HUES6 (cell line): ENCODE measurements around the gene STPG1.

ENCODE experiments used
- H3K27ac ChIP-seq: 2 replicates; pipeline ENCODE4 v1.7.0; 2013; ENCODE audit warnings: low read depth, mild to moderate bottlenecking, low read length, inconsistent platforms
- H3K27me3 ChIP-seq: 2 replicates; pipeline ENCODE4 v1.6.1; 2013; ENCODE audit warnings: low read length; ENCODE audit not compliant: control insufficient read depth, insufficient read depth
- H3K36me3 ChIP-seq: 2 replicates; pipeline ENCODE4 v1.6.1; 2013; ENCODE audit warnings: low read length; ENCODE audit not compliant: control insufficient read depth, insufficient read depth
- H3K4me1 ChIP-seq: 2 replicates; pipeline ENCODE4 v1.6.1; 2013; ENCODE audit warnings: low read length; ENCODE audit not compliant: control insufficient read depth, insufficient read depth
- H3K4me3 ChIP-seq: 2 replicates; pipeline ENCODE4 v1.5.1; 2013; ENCODE audit warnings: low read depth, low read length
- H3K9ac ChIP-seq: one replicate; pipeline ENCODE4 v1.6.1; 2013; ENCODE audit warnings: mild to moderate bottlenecking, low read length
- H3K9me3 ChIP-seq: 2 replicates; pipeline ENCODE4 v1.6.1; 2013; ENCODE audit warnings: low read depth, low read length; ENCODE audit not compliant: control insufficient read depth, insufficient read depth

Gene STPG1

DNA sequence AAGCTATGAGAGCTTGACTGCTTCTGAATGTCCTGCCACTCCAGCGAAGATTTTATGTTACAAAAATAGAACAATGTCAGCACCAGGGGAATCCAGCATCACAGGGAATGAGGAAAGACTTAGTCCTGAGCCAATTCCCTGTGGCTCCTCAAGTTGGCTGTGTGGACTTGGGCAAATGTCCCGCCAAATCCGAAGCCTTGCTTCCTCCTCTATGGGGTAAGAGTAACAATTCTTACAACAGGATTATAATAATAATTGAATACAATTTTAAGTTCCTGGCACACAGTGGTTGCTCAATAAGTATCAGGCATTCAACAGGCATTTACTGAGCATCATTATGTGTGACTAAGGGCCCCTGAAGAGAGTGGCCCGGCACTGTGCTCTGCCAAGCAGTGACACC is 44.4 kb downstream of the STPG1 start:
- Histone ChIP-seq H3K27me3 (no peaks in the 10 kb centered on the region), H3K27ac (no peak overlapping the region), H3K4me3 (no peak overlapping the region), H3K9ac (no peak overlapping the region), H3K4me1 (peaks cover 12% of the 10 kb centered on the region; the same call in 1 of the 2 replicates), H3K9me3 (no peaks in the 10 kb centered on the region), H3K36me3 (no peaks in the 10 kb centered on the region)

DNA sequence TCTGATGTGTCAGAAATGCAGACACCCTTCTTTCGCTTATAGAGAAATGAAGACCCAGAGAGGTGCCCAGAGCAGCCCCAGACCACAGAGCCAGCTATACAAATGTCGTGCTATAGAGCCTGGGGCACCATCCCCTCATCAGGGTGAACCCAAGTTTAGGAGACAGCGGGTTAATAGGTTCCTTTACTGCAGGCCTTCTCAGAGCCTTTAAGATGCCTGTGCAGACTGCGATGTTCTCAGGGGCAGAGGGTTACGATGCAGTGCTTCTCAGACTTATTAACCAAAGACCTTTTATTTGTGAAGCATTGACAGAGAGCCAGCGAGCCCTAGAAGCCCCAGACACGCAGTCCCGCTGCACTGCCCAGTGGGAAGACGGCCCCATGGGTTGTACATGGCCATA is 46.9 kb downstream of the STPG1 start:
- peaks cover 10% of the 10 kb centered on the region; the same call in 1 of the 2 replicates for H3K4me1 ChIP-seq
- no peaks in the 10 kb centered on the region for H3K36me3 ChIP-seq
- no peak overlapping the region for H3K4me3 ChIP-seq
- no peak overlapping the region for H3K9ac ChIP-seq
- H3K27me3 ChIP-seq: no peaks in the 10 kb centered on the region
- H3K27ac ChIP-seq: no peak overlapping the region
- H3K9me3 ChIP-seq: no peaks in the 10 kb centered on the region

DNA sequence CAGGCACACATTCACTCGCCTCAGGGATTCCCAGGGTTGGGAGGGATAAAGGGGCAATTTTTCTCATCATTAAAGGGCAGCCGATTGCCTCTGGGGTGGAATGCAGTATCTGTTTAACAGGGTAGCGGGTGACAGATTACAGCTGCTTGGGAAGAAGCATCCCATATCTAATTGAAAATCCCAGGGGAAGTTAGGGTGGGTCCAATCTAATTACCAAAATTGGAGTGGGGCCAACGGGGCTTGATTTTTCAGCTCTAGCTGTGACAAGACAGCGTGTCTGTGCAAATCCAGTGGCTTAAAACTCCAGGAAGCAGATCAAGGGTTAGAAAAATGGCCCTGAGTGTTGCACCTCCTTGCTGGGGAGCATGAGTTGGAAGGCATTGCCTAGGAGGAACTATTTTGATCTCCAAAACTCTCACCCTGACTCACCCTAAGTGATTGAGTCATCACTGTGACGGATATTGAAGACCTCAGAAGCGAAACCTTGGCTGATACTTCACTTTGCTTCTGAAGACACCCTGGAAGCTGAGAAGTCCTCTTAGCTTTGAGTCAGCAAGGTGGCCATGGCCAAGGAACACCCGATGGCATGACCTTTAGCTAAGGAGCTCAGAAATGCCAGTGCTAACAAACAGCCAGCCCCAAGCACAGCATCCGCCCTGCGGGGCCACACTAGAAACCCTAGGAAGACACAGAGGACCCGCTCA is 48.5 kb downstream of the STPG1 start:
- H3K27ac ChIP-seq: no peak overlapping the region
- no peak overlapping the region for H3K4me3 ChIP-seq
- no peaks in the 10 kb centered on the region for H3K27me3 ChIP-seq
- no peak overlapping the region for H3K9ac ChIP-seq
- no peaks in the 10 kb centered on the region for H3K9me3 ChIP-seq
- H3K4me1 ChIP-seq: peaks cover 10% of the 10 kb centered on the region; the same call in 1 of the 2 replicates
- H3K36me3 ChIP-seq: no peaks in the 10 kb centered on the region

DNA sequence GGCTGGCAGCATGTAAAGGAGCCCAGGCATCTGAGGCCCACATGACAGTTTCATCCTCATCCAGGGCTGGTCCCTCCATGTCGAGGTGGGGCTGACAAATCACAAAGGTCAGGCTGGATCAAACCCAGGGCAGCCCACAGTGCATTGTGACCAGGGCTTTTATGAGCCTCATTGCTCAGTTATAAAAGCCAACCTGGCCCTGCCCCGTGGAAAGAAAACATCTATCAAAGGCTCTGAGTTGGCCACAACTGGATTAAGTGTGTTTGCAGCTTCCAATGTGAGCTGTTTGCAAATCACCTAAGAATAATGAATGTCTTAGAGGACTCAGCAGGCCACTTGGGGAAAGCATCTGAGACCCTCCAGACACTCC is 49.0 kb downstream of the STPG1 start:
- H3K9me3 ChIP-seq: no peaks in the 10 kb centered on the region
- peaks cover 10% of the 10 kb centered on the region; the same call in 1 of the 2 replicates for H3K4me1 ChIP-seq
- H3K4me3 ChIP-seq: no peak overlapping the region
- no peak overlapping the region for H3K9ac ChIP-seq
- H3K27me3 ChIP-seq: no peaks in the 10 kb centered on the region
- H3K36me3 ChIP-seq: no peaks in the 10 kb centered on the region
- H3K27ac ChIP-seq: no peak overlapping the region

DNA sequence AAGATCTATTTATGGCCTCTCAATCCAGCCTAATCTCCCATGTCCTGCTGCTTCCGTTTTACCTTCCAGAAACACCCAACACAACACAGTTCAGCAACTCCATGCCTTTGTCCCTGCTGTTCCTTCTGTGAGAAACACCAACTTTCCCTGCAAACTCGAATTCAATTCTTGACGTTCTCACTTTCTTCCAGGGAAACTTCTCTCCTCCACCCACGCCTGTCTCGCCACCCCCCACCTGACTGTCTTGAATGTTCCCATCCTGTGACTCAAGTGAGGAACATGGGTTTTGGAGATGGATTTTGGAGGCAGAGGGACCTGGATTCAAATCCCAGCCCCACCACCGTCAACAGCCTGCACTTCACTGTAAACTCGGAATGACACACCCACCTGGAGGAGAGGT is 49.6 kb downstream of the STPG1 start:
- H3K9me3 ChIP-seq: no peaks in the 10 kb centered on the region
- peaks cover 10% of the 10 kb centered on the region; the same call in 1 of the 2 replicates for H3K4me1 ChIP-seq
- H3K36me3 ChIP-seq: no peaks in the 10 kb centered on the region
- no peak overlapping the region for H3K27ac ChIP-seq
- H3K9ac ChIP-seq: no peak overlapping the region
- no peaks in the 10 kb centered on the region for H3K27me3 ChIP-seq
- no peak overlapping the region for H3K4me3 ChIP-seq

DNA sequence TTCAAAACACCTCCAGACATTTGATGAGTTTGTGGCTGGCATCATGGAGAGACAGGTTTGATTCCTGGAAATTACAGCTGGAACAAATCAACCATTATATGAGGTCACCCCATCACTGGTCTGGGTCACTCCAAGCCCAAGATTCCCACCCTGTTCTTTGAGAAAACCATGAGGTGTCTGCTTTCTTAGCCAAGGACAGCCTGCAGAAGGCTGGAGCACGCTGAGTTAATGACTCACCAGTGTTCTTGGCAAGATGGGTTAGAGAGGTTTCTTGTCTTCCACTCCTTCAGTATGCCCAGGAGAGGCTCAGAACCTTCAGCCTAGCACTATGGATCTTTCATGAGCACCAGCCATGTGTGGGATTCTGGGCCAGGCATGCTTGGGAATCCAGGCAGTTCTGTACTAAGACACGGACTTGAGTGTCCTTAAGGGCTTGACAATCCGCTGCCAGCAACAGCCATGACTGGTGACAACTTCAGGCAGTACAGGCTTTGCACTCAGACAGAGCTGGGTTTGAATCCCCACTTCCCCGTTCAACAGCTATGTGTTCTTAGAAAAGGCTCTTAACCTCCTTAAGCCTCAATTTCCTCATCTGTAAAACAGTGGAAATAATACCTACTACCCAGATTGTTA is 50.5 kb downstream of the STPG1 start:
- Histone ChIP-seq H3K27me3 (no peaks in the 10 kb centered on the region), H3K27ac (no peak overlapping the region), H3K4me1 (peaks cover 10% of the 10 kb centered on the region; the same call in 1 of the 2 replicates), H3K36me3 (peaks cover 3% of the 10 kb centered on the region), H3K9me3 (no peaks in the 10 kb centered on the region), H3K9ac (no peak overlapping the region), H3K4me3 (no peak overlapping the region)

DNA sequence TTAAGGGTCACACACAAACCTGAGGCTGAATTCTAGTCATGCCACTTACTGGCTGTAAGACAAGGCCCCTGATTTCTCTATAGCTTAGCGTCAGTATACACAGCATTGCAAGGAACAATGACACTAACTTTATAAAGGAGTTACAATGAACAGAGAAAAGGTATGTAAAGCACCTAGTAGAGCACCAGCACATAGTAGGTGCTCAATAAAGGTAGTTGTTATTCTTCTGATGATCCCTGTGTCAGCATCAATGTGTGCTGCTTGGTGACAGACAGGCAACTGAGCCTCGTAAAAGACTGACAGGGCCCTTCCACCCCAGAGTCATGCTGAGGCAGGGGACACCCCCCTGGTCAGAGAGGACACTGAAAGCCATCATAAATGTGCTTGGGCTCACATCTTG is 51.2 kb downstream of the STPG1 start:
- Histone ChIP-seq H3K36me3 (peaks cover 7% of the 10 kb centered on the region), H3K4me1 (peaks cover 10% of the 10 kb centered on the region; the same call in 1 of the 2 replicates), H3K9me3 (no peaks in the 10 kb centered on the region), H3K4me3 (no peak overlapping the region), H3K9ac (no peak overlapping the region), H3K27ac (no peak overlapping the region), H3K27me3 (no peaks in the 10 kb centered on the region)

DNA sequence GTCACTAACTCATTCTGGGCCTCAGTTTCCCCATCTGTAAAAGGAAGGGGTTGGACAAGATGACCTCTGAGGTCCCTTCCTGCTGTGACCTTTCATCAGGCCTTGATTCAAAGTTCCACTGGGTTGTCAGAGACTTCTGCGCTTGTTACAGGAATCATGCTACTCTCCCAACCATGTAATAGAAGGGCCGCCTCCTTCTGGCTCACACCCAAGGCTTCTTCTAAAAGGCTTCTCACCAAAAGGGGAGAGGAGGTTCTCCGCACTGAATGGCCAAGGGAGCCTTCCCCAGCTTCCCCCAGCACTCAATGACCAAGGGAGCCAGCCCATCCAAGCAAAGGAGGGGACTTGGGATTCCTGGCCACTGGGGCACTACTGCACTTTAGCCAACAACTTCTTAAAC is 51.8 kb downstream of the STPG1 start:
- peaks cover 10% of the 10 kb centered on the region; the same call in 1 of the 2 replicates for H3K4me1 ChIP-seq
- H3K36me3 ChIP-seq: peaks cover 7% of the 10 kb centered on the region
- no peaks in the 10 kb centered on the region for H3K27me3 ChIP-seq
- H3K27ac ChIP-seq: no peak overlapping the region
- H3K4me3 ChIP-seq: no peak overlapping the region
- no peaks in the 10 kb centered on the region for H3K9me3 ChIP-seq
- H3K9ac ChIP-seq: no peak overlapping the region

DNA sequence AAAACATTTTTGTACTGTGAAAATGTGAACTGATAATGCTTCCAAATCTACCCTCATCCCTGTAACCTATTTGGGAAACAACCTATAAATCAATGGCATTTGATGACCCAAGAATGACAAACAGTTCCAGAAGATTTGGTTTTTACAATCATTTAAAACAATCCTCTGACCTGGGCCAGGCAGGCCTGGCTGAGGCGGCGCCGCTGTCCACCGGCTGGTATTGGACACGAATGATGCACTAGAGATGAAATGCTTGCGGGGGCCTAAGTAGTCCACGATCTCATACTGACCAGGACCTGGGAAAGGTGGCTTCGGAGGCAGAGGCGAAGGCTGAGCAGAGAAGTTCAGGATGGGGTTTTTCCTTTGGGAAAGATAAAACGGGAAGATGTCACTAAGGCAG is 52.9 kb downstream of the STPG1 start:
- no peak overlapping the region for H3K4me3 ChIP-seq
- no peak overlapping the region for H3K27ac ChIP-seq
- peaks cover 10% of the 10 kb centered on the region; the same call in 1 of the 2 replicates for H3K4me1 ChIP-seq
- H3K27me3 ChIP-seq: no peaks in the 10 kb centered on the region
- H3K9me3 ChIP-seq: no peaks in the 10 kb centered on the region
- no peak overlapping the region for H3K9ac ChIP-seq
- peaks cover 7% of the 10 kb centered on the region for H3K36me3 ChIP-seq

GRCh38 chr1:24357038-24357437 is 56.5 kb downstream of the STPG1 start:
- Histone ChIP-seq H3K9ac (no peak overlapping the region), H3K4me3 (no peak overlapping the region), H3K36me3 (peaks cover 7% of the 10 kb centered on the region), H3K27ac (no peak overlapping the region), H3K9me3 (no peaks in the 10 kb centered on the region), H3K4me1 (no peaks in the 10 kb centered on the region), H3K27me3 (no peaks in the 10 kb centered on the region)

- no peak overlapping the region for H3K9ac ChIP-seq
- no peaks in the 10 kb centered on the region for H3K9me3 ChIP-seq
- no peaks in the 10 kb centered on the region for H3K27me3 ChIP-seq
- no peaks in the 10 kb centered on the region for H3K4me1 ChIP-seq
- H3K36me3 ChIP-seq: peaks cover 7% of the 10 kb centered on the region
- H3K27ac ChIP-seq: no peak overlapping the region
- no peak overlapping the region for H3K4me3 ChIP-seq
These were observed 58.1 kb downstream of the STPG1 start for GRCh38 chr1:24355466-24355865.
